Measurements from ENCODE around the gene LST1.

The LST1 gene

DNA sequence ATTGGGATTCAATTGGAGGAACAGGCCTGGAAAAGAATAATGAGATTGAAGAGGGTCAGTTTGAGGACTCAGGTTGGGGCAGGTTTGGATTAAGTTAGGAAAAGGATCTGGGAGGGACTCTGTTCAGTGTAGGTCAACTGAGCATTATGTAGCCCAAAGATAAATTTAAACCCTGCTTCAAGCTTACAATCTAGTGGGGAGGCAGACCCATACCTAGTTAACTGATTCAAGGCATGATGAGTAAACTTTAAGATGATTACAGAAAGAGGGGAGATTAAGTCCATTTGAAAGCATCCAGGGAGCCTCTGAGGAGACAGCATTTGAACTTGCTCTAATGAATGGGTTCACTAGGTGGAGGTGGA is 25.4 kb upstream of the LST1 start:
- DNase-seq, result no peak

DNA sequence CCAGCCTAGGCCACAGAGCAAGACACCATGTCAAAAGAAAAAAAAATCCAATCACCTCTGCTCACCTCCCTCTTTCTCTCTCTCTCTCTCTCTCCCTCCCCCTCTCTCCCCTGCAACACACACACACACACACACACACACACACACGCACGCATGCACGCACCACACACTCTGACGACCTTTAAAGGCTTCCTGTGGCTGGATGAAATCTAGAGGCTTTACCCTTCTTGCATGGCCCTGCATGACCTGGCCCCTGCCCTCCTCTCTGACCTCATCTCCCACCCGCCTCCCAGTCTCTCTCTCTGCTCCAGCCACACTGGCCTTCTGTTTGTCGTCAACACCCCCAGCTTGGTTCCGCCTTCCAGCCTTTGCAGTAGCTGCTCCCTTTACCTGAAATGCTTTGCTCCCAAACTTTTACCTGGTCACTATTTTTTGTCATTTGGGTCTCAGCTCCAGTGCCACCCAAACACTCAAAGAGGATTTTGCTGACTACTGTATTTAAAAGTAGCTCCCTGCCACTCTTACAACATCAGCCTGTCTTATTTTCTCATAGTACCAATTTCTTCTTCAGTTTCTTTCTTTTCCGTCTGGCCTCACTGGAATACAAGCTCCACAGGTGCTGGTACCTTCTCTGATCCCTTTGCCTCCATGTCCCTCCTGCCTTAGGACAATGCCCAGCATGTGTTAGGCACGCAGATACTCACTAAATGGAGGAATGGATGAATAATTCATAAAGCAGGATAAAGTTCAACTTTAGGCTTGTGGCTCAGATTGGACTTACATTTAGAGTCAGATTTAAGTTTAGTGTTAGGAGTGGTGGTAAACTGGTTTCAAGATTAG is 18.3 kb upstream of the LST1 start:
- DNase-seq, result no peak

DNA sequence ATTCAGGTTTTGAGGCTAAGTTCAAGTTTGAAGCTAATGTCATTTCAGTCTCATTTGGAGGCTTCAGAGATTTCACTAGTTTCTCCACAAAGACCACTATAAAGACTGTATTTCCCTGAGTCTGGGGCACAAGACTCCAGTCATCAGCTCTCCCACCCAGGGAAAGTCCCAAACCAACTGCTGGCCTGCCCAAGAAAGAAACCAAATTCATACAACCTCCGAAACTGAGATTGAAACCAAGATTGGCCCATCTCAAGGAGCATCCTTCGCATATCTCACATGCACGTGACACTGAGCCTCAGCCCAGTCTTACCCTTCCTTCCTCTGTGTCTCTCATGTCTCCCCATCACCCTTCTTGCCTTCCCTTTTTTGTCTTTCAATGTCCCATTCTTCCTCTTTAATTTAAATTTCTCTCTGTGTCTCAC is 17.5 kb upstream of the LST1 start:
- DNase-seq, result no peak

DNA sequence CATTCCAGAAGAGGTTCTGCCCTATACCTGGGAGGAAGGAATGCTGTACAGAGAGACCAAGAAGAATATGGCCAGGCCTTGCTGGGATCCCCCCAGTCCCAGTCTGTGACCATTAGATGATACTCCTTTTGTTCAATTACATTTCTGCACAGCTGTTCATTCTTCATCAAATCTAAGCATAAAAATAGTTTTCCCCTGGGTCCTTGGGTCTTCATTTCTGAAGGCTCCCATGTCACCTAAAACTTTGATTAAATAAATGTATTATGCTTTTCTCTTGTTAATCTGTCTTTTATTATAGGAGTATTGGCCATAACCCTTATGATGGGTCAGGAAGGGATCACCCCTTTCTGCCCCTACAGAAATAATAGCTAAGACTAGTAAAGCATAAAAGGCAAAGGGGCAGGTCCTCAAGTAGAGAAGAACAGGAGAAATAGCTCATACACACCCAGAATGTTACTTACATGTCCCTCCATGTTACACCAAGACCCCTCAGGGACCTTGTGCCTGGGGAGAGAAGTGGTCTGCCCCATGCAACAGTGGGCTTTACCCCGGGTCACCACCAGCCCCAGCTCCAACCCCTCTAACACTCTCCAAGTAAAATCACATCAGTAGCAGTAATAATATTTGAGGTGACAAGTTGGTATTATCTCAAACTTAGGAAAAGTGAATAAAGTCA is 16.1 kb upstream of the LST1 start:
- no peak for DNase-seq

DNA sequence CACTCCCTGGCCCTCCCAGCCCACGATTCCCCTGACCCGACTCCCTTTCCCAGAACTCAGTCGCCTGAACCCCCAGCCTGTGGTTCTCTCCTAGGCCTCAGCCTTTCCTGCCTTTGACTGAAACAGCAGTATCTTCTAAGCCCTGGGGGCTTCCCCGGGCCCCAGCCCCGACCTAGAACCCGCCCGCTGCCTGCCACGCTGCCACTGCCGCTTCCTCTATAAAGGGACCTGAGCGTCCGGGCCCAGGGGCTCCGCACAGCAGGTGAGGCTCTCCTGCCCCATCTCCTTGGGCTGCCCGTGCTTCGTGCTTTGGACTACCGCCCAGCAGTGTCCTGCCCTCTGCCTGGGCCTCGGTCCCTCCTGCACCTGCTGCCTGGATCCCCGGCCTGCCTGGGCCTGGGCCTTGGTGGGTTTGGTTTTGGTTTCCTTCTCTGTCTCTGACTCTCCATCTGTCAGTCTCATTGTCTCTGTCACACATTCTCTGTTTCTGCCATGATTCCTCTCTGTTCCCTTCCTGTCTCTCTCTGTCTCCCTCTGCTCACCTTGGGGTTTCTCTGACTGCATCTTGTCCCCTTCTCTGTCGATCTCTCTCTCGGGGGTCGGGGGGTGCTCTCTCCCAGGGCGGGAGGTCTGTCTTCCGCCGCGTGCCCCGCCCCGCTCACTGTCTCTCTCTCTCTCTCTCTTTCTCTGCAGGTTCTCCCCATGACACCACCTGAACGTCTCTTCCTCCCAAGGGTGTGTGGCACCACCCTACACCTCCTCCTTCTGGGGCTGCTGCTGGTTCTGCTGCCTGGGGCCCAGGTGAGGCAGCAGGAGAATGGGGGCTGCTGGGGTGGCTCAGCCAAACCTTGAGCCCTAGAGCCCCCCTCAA is 13.8 kb upstream of the LST1 start, which contains the start of gene LTA:
TSS of gene LTA (plus strand) at position 249 of the 871 bp plus-strand sequence. CDS start at position 703, 454 bp downstream.
- DNase-seq, result no peak

DNA sequence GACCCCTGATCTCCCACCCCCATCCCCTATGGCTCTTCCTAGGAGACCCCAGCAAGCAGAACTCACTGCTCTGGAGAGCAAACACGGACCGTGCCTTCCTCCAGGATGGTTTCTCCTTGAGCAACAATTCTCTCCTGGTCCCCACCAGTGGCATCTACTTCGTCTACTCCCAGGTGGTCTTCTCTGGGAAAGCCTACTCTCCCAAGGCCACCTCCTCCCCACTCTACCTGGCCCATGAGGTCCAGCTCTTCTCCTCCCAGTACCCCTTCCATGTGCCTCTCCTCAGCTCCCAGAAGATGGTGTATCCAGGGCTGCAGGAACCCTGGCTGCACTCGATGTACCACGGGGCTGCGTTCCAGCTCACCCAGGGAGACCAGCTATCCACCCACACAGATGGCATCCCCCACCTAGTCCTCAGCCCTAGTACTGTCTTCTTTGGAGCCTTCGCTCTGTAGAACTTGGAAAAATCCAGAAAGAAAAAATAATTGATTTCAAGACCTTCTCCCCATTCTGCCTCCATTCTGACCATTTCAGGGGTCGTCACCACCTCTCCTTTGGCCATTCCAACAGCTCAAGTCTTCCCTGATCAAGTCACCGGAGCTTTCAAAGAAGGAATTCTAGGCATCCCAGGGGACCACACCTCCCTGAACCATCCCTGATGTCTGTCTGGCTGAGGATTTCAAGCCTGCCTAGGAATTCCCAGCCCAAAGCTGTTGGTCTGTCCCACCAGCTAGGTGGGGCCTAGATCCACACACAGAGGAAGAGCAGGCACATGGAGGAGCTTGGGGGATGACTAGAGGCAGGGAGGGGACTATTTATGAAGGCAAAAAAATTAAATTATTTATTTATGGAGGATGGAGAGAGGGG is 12.6 kb upstream of the LST1 start:
- DNase-seq, result no peak

DNA sequence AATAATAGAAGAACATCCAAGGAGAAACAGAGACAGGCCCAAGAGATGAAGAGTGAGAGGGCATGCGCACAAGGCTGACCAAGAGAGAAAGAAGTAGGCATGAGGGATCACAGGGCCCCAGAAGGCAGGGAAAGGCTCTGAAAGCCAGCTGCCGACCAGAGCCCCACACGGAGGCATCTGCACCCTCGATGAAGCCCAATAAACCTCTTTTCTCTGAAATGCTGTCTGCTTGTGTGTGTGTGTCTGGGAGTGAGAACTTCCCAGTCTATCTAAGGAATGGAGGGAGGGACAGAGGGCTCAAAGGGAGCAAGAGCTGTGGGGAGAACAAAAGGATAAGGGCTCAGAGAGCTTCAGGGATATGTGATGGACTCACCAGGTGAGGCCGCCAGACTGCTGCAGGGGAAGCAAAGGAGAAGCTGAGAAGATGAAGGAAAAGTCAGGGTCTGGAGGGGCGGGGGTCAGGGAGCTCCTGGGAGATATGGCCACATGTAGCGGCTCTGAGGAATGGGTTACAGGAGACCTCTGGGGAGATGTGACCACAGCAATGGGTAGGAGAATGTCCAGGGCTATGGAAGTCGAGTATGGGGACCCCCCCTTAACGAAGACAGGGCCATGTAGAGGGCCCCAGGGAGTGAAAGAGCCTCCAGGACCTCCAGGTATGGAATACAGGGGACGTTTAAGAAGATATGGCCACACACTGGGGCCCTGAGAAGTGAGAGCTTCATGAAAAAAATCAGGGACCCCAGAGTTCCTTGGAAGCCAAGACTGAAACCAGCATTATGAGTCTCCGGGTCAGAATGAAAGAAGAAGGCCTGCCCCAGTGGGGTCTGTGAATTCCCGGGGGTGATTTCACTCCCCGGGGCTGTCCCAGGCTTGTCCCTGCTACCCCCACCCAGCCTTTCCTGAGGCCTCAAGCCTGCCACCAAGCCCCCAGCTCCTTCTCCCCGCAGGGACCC is 11.7 kb upstream of the LST1 start:
- DNase-seq, result no peak

DNA sequence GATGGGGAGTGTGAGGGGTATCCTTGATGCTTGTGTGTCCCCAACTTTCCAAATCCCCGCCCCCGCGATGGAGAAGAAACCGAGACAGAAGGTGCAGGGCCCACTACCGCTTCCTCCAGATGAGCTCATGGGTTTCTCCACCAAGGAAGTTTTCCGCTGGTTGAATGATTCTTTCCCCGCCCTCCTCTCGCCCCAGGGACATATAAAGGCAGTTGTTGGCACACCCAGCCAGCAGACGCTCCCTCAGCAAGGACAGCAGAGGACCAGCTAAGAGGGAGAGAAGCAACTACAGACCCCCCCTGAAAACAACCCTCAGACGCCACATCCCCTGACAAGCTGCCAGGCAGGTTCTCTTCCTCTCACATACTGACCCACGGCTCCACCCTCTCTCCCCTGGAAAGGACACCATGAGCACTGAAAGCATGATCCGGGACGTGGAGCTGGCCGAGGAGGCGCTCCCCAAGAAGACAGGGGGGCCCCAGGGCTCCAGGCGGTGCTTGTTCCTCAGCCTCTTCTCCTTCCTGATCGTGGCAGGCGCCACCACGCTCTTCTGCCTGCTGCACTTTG is 10.7 kb upstream of the LST1 start, which contains the start of gene TNF:
TSS of gene TNF (plus strand) at position 231 of the 567 bp plus-strand sequence. CDS start at position 408, 177 bp downstream.
- DNase-seq, result peak; percentile 45

DNA sequence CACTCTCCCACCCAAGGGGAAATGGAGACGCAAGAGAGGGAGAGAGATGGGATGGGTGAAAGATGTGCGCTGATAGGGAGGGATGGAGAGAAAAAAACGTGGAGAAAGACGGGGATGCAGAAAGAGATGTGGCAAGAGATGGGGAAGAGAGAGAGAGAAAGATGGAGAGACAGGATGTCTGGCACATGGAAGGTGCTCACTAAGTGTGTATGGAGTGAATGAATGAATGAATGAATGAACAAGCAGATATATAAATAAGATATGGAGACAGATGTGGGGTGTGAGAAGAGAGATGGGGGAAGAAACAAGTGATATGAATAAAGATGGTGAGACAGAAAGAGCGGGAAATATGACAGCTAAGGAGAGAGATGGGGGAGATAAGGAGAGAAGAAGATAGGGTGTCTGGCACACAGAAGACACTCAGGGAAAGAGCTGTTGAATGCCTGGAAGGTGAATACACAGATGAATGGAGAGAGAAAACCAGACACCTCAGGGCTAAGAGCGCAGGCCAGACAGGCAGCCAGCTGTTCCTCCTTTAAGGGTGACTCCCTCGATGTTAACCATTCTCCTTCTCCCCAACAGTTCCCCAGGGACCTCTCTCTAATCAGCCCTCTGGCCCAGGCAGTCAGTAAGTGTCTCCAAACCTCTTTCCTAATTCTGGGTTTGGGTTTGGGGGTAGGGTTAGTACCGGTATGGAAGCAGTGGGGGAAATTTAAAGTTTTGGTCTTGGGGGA is 10.0 kb upstream of the LST1 start:
- peak; percentile 18 for DNase-seq

DNA sequence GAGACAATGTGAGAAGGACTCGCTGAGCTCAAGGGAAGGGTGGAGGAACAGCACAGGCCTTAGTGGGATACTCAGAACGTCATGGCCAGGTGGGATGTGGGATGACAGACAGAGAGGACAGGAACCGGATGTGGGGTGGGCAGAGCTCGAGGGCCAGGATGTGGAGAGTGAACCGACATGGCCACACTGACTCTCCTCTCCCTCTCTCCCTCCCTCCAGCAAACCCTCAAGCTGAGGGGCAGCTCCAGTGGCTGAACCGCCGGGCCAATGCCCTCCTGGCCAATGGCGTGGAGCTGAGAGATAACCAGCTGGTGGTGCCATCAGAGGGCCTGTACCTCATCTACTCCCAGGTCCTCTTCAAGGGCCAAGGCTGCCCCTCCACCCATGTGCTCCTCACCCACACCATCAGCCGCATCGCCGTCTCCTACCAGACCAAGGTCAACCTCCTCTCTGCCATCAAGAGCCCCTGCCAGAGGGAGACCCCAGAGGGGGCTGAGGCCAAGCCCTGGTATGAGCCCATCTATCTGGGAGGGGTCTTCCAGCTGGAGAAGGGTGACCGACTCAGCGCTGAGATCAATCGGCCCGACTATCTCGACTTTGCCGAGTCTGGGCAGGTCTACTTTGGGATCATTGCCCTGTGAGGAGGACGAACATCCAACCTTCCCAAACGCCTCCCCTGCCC is 9.0 kb upstream of the LST1 start:
- DNase-seq, result no peak

DNA sequence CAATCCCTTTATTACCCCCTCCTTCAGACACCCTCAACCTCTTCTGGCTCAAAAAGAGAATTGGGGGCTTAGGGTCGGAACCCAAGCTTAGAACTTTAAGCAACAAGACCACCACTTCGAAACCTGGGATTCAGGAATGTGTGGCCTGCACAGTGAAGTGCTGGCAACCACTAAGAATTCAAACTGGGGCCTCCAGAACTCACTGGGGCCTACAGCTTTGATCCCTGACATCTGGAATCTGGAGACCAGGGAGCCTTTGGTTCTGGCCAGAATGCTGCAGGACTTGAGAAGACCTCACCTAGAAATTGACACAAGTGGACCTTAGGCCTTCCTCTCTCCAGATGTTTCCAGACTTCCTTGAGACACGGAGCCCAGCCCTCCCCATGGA is 8.5 kb upstream of the LST1 start:
- no peak for DNase-seq

DNA sequence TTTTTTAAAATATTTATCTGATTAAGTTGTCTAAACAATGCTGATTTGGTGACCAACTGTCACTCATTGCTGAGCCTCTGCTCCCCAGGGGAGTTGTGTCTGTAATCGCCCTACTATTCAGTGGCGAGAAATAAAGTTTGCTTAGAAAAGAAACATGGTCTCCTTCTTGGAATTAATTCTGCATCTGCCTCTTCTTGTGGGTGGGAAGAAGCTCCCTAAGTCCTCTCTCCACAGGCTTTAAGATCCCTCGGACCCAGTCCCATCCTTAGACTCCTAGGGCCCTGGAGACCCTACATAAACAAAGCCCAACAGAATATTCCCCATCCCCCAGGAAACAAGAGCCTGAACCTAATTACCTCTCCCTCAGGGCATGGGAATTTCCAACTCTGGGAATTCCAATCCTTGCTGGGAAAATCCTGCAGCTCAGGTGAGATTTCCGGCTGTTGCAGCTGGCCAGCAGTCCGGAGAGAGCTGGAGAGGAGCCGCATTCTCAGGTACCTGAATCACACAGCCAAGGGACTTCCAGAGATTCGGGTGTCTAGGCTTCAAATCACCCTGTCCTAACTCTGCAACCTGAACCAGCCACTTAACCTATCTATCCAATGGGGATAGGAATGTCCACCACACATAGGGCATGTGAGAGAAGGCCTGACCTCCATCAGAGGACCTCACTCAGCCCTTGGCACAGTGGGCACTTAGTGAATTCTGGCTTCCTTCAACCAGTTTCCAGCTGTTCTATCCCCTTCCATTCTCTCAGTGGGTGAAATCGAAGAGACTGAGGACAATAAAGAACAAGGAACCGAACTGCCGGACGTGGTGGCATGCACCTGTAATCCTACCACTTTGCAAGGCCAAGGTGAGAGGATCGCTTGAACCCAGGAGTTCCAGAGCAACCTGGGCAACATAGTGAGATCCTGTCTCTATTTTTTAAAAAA is 7.6 kb upstream of the LST1 start:
- no peak for DNase-seq

DNA sequence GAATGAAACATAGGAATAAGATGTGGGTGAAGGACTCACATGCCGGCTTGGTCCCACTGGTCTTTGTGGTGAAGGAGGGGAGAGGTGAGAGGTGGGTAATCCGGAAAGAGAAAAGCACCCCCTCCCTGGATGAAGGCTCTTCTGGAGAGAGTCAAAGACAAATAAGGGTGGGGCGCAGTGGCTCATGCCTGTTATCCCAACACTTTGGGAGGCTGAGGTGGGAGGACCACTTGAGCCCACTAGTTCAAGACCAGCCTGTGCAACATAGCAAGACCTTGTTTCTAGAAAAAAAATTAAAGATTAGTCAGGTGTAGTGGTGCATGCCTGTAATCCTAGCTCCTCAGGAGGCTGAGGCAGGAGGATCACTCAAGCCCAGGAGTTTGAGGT is 7.0 kb upstream of the LST1 start:
- DNase-seq, result no peak

DNA sequence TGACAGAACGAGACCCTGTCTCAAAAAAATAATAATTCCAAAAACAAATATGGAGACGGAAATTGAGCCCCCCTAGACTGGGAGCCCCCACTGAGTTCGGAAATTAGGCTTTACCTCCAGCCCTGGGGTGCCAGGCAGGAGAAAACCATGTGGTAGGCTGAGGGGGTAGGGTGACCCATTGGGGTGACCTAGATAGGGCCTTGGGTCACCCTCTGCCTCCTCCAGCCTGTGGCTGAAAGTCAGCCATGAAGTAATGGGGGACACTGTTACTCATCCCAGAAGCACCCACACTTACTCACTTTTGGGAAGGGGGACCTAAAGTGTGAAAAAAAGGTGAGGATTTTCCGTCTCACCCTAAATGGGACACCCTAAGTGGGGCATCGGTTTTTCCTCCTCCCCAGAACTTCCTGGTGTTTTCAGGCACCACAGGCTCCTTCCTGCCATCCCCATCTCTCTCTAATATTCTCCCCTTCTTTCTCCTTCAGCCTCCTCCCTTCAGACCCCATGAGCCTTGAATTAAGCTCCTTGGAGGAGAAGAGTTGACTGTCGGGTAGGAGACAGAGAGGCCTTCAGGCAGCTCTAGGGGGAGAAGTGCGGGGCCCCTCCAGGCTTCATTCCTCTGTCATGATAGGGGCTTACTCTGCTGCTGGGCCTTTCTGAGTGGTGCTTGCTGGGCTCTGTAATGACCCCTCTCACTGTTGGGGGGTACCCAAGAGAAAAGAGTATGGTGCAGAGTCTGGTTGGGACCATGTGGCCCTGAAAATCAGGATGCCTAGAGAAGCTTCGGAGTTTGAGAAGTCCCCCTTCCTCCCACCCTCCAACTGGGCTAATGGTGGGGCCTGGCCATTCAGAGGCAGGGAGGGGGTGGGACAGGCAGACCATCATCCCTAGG is 6.3 kb upstream of the LST1 start:
- no peak for DNase-seq

DNA sequence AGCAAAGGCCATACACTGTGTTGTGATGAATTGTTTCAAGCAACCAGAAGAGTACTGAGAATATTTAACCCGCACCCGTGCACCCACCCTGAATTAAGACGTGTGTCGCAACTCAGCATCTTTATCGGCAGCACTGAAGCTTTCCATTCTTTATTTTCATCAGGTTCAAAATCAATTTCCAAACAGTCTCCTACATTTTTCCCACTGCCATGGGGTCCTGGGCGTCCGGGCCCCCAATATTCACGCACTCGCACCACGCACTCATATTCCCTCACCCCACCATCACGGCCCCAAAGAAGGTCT is 5.7 kb upstream of the LST1 start:
- no peak for DNase-seq

DNA sequence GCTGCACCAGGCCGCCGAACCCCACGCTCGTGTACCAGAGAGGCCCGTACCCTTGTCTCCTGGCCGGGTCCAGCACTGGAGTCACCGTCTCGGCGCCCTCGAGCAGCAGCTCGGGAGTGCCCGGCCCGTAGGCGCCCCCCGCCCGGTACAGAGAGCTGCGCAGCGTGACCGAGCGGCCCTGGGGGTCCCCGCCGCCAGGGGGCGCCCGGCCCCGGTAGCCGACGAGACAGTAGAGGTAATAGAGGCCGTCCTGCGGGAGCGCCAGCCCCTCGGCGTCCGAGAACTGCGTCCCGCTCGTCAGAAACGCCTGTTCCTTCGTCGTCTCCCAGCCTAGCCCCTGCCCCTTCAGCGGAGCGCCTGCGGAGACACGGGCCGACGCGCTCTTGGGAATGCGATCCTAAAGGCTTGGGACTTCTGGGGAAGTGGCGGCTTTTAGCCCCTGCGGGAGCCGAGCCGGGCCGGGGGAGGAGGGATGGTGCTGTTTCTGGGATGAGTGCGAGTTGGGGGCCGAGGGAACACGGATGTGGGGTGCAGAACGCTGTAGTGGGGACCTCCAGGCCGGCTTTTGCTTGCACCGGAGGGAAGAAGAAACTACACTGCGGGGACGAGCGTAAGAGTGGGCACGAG is 5.2 kb upstream of the LST1 start:
- DNase-seq, result peak; percentile 45

All from GF-D8 (cell line).